NCI-H526 treated with DMSO at 0.1 percent for 48 hours (cell line): ENCODE data around the gene IFT81.

ENCODE experiments used
- DNase-seq: peaks from one replicate; lab custom pipeline; 2025; lab: John Stamatoyannopoulos, UW

Gene IFT81

DNA sequence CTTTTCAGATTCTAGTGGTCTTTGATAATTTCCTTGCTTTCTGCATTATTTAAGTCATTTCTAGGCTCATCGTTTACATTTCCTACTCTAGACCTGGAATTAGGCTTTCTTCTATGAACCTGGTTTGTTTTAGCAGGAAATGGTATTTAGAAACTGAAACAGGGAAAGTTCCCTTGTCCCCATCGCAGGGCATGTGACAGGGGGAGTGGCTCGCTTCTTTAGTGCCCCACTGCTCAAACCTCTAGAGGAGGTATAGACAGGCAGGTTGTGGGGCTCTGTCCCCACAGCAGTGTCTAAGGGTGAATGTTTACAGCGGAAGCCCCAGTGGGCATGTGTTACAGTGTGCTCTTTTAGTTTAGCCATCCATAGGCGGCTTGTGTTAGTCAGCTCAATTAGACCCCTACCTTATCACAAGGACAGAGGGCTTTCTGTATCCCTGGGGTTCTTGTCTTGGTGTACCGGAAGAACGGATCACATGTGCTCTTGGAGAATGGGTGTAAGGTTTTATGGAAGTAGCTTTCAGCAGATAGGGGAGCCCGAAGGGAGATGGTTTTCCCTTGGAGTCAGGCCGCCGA is 25.0 kb downstream of the IFT81 start:
- no peak for DNase-seq

DNA sequence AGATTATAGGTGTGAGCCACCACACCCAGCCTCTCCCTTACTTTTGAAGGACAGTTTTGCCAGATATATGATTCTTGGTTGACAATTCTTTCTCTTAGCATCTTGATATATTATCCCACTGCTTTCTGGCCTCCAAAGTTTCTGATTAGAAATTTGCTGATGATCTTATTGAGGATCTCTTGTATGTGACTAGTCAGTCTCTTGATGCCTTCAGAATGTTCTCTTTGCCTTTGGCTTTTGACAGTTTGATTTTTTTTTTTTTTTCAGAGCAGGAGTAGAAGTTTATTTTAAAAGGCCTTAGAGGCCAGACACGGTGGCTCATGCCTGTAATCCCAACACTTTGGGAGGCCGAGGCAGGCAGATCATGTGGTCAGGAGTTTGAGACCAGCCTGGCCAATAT is 32.6 kb downstream of the IFT81 start:
- no peak for DNase-seq

DNA sequence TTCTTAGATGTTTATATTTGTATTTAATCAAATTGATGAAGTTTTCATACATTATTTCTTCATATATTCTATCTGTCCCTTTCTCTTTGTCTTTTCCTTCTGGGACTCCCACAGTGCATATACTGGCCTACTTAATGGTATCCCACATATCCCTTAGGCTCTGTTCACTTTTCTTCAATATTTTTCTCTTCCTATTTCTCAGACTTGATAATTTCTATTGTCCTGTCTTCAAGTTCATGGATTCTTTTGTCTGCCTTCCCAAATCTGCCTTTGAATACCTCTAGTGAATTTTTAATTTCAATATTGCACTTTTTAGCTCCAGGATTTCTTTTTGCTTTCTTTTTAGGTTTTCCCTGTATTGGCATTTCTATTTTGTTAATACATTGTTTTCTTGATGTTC is 33.4 kb downstream of the IFT81 start:
- DNase-seq: no peak

DNA sequence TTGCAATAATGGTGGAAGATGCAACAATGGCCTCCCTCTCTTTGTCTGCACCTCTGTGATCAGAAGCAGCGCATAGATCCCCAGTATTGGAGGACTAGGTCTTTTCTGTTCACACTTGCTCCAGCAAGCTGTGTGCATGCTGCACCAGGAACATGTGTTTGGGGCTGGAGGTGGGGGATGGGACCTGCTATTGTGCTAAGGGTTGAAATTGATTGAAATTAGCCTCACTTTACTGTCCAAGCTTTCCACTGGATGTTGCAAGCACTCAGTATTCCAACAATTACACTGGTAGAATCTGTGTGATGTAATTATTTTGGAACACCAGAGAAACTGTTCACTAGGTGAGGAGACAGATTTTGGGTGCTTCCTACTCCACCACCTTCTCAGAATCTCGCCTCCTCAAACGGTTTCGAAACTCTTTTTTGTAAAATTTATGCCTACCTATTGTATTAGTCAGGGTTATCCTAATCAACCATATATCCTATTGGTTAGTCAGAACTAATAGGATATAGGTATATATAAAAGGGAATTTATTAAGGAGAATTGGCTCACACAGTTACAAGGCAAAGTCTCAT is 35.6 kb downstream of the IFT81 start:
- DNase-seq: no peak

DNA sequence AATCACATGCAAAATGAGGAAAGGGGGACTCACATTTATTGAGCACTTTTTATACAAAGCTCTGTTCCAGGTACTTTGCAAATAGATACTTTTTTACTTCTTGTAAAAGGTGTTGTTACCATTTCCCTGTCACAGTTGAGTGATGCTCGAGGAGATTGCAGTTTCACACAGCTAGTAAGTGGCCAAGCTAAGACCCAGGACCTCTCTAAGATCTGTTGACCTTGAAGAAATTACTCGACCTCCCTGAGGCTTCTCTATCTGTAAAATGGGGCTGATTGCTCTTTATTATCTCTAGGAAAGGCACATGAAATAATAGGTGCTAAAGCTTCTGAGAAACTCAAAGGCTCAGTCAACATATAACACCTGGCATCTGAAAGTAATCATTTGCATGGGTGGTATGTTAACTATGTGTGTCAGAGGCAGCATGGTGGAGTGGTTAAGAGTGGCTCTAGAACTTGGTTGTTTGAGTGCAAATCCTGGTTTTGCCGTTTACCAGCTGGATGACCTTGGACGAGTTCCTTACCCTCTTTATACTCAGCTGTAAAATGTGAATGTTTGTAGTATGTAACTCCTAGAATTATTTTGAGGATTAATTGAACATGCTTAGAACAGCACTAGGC is 41.5 kb downstream of the IFT81 start:
- peak; percentile 34 for DNase-seq

DNA sequence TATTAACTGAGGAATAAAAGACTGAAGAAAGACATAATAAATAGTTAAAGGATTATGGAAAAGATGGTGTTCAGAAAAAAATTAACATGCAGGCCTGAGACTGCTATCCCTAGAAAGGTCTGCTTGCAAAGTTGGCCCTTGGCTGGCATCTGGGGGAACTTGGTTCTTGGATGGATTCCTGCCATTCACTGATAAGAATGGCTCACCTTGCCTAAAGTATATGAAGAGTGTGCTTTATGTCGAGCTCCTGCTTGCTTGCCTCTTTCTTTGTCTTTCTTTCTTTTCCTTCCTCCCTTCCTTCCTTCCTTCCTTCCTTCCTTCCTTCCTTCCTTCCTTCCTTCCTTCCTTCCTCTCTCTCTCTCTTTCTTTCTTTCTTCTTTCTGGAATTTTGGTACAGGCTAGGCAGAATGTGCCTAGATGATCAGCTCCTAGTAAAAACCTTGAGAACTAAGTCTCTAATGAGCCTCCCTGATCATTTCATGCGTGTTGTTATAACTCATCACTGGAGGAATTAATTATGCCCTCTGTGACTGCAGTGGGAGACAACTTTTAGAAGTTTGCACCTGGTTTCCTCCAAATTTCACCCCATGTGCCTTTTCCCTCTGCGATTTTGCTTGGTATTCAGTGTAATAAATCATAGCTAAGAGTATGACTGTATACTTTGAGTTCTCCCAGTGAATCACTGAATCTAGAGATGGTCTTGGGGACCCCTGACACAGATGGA is 44.7 kb downstream of the IFT81 start:
- DNase-seq: no peak

DNA sequence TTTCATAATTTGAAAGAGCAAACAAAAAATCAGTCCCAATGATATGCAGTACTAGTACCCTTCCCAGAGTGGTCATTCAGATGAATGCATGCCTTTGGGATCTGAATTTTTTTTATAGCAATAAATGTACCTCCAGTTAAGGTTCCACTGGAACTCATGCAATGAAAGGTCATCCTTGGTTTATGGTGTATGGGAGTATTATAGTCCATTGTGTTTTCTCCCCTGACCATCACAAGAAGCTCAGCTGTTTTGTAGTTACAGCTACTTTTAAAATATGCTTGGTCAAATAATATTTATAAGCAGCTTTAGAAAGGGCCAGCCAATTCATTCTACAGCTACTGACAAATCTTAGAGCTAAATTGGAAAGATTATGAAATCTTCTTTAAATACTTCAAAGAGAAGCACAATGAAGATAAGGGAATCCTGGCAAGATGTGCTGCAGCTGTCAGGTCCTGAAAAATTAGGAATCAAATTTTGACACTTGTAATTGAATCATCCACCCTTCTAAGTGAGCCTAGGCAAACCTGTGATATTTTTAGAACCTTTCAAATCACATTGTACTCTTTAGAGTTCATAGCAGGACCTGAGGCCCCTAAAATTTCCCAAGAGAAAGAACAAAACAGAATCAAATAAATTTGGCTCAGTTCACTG is 46.5 kb downstream of the IFT81 start:
- DNase-seq: no peak

DNA sequence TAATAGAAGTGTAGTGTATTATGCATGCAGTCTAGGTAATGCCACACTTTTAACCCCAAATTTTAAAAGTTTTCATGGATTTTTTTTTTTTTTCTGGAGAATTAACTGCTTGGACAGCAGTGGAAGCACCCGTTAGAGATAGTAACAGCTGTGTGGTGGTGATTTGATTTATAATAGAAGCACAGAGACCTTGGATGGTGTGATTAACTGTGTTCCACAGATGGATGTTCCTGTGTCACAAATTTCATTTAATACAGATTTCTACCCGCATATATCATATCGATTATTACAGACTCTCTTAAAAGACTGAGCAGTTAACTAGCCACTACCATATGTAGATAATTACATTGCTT is 47.0 kb downstream of the IFT81 start:
- no peak for DNase-seq

DNA sequence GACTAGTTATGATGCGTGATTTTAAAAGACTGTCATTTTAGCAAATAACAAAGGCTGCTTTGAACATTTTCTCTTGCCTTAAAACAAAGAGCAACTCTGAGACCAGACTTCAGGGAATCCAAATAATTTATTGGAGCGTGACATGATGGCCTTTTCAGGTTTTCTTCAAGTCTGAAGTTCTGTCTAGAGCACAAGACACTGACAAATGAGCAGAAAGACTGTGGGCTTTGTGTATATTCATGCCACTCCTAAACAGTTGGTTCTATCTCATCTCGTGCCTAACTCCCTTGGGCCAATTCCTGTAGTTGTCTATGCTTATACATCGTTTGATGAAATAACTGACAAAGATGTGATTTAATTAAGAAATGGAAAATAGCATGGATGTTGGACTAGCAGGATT is 47.5 kb downstream of the IFT81 start:
- no peak for DNase-seq

DNA sequence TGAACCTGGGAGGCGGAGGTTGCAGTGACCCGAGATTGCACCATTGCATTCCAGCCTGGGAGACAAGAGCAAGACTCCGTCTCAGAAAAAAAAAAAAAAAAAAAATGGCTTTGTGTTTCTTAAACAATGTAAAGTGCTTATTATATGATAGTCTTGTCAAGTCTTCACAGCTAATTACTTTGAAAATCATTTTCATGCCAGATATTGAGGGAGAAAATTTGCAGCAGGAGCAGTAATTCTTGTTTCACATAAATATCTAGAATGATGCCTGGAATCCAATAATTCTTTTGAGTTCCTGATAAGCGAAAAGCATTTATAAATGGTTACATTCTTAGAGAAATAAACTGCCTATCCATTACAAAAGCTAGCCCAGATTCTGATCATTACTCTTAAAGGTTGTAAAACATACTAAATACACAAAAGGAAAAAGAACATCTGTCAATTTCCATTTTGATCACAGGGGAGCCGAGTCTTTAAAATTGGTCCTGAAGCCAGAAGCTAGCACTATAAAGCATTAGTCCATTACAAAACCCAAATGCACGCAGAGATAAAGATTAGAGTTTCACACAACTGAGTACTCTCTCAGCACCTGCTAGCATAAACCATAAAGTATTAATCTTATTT is 50.3 kb downstream of the IFT81 start:
- no peak for DNase-seq

DNA sequence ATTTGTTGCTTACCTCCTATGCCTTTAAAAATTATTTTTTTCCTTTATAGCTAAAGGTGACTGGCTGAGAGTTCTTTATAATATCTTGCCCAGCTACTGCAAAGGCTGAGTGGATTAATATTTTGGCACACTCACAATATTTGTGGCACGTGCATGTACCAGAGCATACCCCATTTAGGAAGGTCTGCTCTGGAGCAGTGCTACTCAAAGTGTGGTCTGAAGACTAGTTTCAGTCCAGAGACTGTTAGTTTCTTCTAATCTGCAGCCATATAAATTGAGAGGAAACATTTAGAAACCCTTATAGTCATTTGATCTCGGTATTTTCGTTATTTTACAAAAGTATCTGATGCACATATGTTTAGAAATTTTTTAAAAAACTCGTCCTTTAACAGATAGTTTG is 51.0 kb downstream of the IFT81 start:
- DNase-seq: no peak

DNA sequence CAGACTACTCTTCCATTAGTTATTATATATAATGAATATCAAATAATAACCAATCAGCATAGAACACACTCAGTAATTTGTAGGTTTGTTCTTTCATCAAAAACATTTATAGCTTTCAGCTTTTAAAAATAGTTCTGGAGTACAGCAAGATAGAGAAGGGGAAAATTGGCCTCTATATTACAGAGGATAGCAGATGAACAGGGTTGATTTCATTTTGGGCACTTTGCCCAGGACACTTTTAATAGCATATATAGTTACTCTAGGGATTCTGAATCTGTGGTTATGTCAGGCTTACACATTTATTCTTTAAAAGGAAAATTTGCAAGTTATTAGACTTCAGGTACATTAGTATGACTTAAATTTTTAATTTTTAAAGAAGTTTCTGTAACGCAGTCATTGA is 52.6 kb downstream of the IFT81 start:
- DNase-seq: no peak

DNA sequence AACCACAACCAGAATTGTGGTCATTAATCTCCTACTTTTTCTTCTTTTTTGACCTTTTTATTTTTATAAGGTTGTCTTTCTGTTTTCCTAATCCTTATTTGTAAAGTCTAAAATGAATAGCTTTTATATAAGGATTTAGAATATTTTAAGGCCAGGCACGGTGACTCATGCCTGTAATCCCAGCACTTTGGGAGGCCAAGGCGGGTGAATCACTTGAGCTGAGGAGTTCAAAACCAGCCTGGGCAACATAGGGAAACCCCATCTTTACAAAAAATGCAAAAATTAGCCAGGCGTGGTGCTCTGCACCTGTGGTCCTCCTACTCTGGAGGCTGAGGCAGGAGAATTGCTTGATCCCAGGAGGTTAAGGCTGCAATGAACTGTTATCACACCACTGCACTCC is 55.1 kb downstream of the IFT81 start:
- DNase-seq: no peak

DNA sequence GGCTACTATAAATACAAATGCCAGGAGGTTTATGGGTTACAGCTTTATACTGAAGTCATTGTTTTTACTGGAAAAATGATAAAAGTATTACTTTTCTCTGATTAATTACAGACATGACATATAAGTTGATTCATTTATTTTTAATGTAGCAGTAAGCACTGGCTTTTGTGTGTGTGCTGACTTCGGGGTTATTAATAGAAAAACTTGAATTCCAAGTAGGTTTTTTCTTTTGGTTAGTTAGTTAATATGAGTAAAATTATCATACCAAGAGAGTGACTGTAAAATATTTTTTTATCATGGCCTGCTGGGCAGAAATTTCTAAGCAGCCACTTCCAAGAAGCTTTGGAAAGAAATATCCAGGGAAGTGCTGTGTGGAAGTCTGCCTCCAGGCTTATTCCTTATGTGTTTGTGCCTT is 56.4 kb downstream of the IFT81 start:
- DNase-seq: no peak

DNA sequence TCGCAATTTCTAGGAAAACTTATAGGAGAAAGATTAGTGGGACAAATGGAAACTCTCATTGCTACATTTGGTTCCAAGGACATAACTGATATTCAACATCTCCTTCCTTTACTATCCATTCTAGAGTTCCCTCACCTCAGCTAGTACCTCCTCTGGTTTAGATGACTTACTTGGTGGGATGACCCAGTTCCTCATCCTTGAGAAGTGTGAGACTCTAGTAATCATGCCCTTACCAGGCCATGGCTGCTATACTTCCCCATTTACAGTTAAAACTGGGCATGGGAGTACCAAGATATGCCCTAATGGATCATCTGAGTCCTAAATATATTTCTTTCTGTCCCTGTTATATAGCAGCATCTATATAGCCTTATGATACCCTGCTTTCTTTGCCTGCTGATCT is 58.1 kb downstream of the IFT81 start:
- DNase-seq: no peak

DNA sequence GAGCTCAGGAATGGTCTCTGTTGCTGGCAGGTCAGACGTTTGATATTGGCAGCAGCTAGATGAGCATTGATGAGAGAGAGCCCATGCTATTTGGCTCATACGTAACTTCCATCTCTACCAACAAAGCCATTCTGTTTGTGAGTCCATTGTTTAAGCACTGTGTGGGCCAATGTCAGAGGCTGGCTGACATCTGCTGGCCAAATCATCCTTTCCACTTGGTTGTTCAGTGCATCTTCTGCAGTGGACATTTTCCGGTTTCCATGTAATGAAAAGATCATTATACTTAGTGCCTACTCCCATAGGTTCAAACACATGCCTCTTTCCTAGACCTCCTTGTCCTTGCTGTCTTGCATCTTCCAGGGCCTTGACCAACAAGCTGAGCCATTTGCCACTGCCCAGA is 59.2 kb downstream of the IFT81 start:
- no peak for DNase-seq

DNA sequence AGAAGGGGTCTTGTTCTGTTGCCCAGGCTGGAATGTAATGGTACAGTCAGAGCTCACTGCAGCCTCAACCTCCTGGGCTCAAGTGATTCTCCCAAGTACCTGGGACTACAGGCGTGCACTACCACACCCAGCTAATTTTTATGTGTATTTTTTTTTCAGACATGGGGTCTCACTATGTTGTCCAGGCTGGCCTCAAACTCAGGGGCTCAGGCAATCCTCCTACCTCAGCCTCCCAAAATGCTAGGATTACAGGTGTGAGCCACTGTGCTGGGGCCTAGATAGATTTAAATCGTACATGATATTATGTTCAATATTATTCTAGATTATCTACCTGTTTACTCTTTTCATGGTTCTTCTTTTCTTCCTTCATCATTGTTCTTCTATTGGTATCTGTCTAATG is 61.5 kb downstream of the IFT81 start:
- DNase-seq: no peak

DNA sequence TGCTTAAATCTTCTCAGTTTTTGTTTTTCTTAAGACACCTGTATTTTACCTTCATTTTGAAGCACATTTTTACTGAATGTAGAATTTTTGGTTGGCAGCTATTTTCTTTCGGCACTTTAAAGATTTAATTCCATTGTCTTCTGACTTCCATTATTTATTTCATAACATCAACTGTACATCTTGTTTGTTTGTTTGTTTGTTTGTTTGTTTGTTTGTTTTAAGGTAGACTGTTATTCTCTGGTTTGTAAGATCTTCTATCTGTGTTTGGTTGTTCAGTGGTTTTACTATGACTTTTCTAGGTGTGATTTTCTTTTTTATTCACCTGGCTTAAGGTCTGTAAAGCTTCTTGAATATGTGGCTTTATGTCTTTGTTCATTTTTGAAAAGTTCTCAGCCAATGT is 61.9 kb downstream of the IFT81 start:
- DNase-seq: no peak

DNA sequence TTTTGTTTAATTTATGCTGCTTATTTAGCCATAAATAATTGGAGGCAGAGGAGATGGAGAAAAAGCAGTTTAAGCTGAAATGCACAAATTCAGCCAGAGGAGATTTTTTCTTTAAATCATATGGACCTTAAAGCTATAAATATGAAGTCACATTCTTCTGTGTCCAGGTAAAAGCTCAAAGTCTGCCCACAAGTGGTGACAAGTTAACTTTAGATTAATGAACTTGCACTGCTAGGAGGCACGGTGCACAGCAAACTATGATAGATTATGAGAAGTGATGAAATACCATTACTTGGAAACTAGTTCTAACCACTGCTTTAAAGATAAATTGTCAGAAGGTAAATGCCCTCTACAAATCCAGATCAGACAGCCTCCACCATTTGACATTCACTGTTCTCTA is 69.0 kb downstream of the IFT81 start:
- DNase-seq: no peak

DNA sequence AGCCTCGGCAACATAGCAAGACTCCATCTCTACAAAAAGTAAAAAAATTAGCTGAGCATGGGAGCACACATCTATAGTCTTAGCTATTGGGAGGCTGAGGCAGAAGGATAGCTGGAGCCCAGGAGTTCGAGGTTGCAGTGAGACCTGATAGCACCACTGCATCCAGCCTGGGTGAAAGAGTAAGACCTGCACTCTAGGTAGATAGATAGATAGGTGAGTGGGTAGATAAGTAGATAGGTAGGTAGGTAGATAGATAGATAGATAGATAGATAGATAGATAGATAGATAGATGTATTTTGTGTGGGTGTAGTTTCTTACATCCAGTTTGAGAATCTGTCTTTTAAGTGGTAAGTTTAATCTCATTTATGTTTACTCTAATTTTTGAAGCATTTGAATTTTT is 72.8 kb downstream of the IFT81 start:
- no peak for DNase-seq

DNA sequence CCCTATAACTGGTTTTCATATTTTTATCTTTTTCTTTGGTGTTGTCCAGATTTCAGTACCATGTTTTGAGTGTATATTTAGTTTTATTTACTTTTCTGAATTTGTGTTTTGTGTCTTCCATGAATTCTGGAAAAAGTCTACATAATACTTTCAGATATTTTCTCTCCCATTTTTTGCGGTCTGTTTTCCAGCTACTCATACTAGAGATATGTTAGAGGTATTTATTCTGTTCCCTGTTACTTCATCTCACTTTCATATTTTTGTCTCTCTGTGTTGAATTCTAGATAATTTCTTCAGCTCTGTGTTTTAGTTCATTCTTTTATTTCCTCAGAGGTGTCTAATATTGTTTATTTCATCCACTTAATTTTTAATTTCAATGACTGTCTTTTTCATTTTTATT is 74.2 kb downstream of the IFT81 start:
- DNase-seq: no peak

DNA sequence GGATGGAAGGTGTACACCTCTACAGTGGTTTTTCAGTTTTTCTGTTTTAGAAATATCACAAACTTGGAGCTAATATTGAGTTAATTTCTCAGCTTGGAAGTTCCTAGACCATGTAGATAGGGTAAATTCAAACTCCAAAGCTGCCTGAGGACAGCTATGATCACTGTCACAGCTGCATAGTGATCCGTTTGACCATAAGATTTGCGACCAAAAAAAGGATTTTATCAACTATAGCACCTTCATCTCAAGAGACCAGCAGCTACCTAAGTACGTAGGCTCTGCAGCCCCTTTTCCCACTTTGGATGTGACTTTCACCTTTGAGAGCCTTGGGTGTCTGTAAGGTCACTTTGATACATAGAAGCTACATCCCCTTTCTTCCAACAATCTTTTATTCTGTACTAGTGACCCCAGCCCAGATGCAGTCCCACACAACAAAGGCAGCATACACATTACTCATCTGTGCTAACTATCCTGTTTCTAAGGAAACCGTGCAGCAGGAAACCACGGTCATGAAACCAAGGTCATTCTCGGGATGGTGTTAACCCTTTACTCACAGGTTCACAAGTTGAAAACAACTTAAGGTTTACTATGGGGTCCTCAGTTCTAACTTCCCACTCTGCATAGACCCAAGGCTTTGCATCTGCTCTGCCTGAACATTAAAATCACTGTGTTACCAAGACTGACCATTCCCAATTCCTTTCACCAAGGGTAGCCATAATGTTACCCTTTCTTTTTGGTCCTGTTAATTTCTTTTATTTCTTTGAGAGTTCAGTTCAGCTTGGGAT is 75.4 kb downstream of the IFT81 start:
- no peak for DNase-seq
